Measurements from ENCODE around the gene DAPK2.
"Not testable (repeated sequence)": the region's sequence is repeated elsewhere in the genome, so short reads cannot be mapped to it uniquely, and the experiment has no call there.

The DAPK2 gene

DNA sequence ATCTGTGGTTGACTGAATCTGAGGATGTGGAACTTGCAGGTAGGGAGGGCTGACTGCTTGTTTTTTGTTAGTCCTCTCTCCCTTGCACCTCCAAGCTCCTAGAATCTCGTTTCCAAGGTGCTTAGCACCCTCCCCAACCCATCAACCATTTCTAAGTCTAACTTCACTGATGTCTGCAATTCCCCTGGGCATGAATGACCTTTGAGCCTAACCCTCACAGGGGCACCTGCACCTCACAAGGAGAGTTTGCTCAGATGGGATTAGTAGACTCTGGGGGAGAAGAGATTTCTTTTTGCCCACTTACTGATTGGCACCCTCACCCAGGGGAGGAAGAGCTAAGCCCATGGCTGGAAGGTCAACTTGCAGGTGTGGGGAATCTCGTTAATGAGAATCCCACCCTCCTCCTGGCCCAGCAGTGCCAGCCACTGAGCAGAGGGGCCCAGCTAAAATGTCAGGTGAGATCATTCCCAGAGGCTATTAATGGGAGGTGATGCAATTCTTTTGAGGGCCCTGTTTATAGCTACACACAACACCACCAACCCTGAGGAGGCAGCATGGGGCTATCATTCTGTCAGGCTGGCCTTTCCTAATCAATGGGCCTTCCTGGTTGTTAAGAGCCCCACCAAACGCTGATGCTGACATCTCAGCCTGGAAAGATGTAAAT, 130.9 kb downstream of the DAPK2 start:
- DNase-seq (ENCODE audit: low spot score) = no peak

DNA sequence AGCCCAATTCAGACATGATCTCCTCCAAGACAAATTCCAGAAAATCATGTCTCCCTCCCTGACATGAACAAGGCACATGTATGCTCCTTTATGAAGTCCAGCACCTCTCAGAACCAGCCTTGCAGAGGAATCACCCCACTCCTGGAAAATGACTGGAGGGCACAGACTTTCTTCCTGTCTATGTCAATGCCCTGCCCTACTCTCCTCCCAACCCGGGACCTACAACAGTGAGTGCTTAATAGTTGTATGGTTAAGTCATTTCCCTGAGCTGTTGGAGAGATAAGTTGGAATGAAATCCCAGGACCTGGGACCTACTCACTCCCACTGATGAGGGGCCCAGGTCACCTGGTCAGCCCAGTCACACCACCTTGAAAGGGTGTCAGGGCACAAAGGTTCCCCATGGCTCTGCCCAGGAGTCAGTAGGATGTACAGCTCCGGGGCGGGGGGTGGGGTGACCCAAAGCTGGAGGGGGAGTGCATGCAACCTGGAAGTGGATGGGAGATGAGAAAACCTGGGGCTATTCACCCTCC, 132.4 kb downstream of the DAPK2 start:
- no peak for DNase-seq (ENCODE audit: low spot score)

DNA sequence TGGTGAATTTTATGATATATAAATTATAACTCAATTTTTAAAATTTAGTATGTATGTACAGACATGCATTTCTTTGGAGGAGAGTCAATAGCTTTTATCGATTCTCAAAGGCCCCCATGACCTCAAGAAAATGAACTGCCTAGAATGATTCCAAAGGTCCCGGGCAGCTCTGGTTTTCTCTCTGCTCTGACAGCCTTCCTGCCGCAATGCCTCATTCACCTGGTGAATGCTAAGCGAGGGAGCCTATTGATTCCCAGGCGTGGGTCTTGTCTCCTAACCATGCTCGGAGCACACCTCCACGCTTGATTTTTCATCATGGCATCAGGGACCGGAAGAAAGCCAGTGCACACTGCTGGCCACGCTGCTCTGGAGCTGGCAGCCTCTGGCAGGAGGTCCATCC, 132.9 kb downstream of the DAPK2 start:
- no peak for DNase-seq (ENCODE audit: low spot score)

DNA sequence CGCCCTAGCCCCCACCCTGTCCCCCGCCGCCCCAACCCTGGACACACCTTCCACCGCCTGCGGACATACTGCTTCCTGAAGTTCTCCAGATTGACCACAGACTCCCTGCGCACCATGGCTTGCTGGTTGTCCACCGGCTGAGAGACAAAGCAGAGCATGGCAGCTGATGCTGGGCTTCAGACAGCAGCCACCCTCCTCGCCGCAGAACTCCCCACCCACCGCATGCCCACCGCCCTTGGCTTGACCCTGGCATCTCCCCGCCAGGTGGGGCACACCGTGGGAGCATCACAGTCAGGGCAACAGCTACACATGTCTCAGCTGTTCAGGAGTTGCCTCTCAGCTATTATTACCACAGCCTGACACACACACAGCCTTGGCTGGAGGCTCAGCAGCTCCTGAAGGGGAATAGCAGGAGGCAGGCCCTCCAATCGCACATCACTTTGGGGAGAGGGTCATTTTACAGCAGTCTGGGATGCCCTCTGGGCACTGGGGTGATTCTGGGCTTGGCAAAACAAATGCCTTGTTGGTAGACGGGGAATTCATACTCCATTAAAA, 134.1 kb downstream of the DAPK2 start:
- no peak for DNase-seq (ENCODE audit: low spot score)

DNA sequence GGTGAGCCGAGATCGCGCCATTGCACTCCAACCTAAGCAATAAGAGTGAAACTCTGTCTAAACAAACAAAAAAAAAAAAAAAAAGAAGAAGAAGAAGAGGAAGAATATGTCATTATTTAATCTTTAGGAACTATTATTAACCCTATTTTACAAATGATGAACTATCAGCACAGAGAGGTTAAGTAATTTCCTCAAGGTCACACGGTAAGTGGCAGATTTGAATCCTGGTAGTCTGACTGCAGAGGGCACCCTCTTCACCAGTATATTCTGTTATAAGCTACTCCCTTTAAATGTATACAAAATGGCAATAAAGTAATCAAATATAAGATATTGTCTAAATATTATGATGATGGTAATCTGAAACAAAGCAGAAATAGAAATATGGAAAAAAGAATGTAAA, 135.1 kb downstream of the DAPK2 start:
- no peak for DNase-seq (ENCODE audit: low spot score)

DNA sequence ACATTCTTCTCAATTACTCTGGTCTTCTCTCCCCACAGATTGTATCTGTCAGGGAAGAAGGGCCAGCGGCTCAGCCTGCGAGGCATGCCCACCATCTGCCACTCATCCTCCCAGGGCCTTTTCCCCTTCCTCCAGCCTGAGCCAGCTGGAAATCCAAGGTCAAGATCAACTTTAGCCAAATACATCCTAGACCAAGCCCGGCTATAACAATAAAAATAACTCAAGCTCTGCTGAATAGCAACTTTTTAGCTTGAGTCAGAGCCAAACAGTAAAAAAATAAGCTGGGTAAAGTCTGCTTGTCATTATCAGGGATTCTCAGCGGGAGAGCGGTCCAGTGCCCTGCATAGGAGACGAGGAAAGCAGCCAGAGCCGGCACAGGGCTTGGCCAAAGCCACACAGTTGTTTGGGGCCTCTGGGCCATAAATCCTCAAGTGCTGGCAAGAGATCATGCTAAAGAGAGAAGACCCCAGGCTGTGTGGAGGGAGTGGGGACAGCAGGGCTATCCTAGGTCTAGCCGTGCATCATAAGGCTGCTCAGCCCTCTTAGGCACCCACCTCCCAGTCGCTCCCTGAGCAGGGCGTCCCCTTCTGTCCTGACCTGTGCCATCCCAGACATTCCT, 136.4 kb downstream of the DAPK2 start:
- no peak for DNase-seq (ENCODE audit: low spot score)

DNA sequence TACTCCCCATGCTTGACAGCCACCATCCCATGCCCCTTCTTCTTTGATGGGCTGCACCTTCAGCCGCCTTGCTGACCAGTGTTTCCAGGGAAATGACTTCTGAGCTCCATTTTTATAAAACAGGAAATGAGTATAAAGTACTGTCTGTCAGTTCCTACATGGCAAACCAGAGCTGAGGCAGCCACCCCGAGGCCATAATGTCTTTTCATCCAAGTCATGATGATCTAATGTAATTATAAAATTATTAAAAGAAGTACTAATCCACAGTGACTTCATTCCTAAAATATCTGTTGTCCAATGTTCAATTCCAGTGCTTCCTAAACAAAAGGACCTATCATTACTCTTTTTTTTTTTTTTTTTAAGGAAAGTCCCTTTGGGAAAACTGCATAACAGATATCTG, 137.3 kb downstream of the DAPK2 start:
- no peak for DNase-seq (ENCODE audit: low spot score)

DNA sequence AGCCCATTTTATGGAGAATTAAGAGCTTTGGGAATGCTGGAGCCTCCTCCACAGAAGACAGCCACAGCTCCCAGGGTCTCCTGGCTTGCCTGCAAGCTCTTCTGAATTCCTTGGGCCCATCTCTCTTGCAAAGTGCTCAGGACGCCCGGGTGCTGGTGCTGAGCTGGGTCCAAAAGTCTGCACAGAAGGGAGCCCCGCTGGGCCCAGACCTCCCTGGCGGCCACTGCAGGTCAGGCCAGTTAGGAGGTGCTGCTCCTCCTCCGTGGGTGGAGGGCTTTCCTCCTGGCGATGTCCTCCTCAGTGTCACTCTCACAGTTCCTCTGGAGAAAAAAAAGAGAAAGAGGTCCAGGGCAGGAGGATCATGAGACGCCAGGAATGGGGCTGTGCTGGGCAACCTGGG, 138.0 kb downstream of the DAPK2 start:
- DNase-seq (ENCODE audit: low spot score) = no peak

DNA sequence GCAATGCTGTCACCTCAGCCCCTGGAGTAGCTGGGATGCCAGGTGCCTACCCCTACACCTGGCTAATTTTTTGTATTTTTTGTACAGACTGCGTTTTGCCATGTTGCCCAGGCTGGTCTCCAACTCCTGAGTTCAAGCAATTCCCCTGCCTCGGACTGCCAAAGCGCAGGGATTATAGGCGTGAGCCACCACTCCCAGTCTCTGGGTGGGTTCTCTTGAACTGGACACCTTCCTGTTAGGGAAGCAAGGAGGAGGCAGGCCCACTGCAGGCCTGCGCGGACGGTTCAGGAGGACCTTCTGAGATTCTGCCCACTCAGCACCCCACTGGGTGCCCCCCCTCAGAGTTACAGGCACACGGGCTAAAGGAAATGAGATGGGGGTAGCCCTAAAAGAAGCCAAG, 138.8 kb downstream of the DAPK2 start:
- DNase-seq (ENCODE audit: low spot score) = no peak

DNA sequence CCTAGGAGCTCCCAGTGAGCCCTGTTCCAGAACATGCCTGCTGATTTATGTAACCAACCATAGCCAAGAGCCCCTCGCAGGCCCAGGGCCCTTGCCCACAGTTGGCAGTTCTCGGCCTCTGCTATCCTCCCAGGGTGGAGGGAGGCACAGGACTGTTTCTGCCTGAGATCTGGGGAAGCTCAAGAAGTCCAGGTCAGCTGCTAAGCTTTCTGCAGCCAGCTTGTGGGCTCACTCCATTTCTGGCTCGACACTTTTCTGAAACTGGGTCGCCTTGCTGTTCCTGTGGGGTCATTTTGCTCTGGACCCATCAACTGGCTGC, 140.1 kb downstream of the DAPK2 start:
- no peak for DNase-seq (ENCODE audit: low spot score)

DNA sequence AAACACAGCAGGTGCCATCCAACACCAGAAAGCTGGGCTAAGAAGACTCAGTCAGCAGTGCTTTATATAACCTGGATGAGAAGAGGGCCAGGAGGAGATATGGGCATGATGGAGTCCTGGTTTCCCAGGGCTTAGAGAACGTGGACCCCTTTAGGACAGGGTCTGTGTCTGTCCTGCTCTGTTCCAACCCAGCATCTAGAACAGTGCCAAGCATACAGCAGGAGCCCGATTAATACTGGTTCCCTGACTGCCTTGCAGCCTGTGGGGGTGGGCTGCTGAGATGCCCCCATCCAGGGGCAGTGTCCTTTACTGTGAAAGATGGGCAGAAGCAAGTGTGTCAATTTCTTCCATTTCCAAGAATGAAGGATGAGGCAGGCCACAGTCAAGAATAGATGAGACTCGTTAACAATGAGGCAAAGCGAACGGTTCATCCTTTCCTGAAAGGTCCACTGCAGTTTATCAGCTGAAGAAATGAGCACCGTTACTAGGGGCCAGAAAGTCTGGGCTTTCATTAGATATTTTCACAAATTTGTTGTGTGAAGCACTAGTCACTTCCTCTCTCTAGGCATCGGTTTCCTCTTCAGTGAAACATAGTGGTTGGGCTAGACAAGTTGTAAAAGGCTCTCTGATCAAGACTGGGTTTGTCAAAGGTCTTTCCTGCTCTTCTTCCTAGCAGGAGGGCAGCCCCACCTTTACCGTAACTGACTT, 140.6 kb downstream of the DAPK2 start:
- DNase-seq (ENCODE audit: low spot score) = no peak

DNA sequence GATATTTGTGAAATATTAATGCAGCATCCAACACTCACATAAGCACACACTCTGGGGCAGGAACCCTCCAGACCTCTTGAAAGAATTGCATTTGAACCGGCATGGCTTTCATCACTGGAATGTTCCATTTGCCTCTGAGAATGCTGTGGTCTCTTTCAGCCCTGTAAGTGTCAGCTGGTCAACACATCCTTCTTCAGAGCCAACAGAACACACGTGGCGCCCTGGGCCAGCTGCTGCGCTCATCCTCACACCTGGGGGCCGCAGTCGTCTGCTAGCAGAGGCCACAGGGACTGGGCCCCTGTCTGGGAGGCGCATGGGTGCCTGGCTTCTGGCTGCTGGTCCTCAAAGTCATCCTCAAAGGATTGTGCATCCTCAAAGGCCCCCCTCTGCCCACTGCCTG, 141.2 kb downstream of the DAPK2 start:
- no peak for DNase-seq (ENCODE audit: low spot score)

DNA sequence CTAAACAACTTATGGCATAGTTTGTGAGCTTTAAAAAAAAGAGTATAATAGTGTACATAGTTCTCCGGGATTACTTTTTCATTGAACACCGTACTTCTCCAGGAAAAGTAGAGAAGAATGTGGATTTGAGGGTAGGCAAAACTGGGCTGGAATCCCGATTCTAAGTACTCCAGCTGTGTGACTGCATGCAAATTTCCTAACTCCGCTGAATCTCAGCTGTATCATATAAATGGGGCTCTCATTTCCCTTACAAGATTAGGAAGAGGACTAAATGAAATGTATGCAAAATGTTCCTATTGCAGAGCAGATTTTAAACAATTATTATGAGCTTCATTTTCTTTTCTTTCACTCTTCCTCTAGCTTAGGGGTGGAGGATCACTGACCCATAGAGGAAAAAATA, 142.2 kb downstream of the DAPK2 start:
- no peak for DNase-seq (ENCODE audit: low spot score)

DNA sequence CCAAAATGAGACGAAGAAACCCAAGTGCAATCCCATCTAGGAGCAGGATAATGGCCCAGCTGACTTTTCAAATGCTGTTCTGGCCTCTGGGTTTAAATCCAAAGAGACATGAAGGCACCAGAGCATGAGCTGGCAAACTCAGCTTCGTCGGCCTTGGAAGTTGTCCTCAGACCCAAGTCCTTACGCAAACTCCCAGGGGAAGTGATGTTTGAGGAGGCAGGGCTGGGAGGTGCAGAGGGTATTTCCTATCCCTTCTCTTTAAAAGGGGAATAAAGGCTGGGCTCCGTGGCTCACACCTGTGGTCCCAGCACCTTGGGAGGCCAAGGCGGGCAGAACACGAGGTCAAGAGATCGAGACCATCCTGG, 143.6 kb downstream of the DAPK2 start:
- DNase-seq (ENCODE audit: low spot score) = no peak

DNA sequence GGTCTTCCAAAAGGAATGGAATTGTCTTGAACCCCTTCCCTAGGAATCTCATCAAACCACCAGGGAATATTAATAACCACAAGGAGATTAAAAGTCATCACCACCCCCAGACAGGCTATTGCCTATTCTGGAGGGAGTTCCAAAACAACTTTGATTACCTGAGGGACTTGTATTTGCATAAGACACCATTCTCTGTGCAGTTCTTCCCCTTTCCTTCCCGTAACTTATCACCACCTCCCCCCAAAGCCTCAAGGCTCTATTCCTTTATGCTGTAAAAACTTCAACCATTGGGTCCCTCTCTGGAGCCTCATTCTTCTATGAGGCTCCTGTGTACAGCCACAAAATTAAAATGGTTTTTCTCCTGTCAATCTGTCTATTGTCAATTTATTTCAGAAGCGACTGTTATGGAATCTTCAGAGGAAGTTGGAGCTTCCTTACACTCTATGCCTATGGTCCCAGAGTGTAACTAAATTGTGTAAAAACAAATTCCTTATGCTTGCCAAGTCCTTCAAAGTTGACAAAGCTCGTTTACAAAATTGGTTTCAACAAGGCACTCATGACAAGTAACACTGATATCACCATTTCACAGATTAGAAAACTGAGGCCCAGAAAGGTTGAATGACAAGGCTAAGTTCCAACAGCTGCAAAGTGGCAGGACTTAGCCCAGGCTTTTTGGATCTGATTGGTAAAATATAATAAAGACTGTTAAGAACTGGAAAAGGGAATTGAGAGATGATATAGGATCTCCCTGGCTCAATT, 144.2 kb downstream of the DAPK2 start:
- DNase-seq (ENCODE audit: low spot score) = no peak

DNA sequence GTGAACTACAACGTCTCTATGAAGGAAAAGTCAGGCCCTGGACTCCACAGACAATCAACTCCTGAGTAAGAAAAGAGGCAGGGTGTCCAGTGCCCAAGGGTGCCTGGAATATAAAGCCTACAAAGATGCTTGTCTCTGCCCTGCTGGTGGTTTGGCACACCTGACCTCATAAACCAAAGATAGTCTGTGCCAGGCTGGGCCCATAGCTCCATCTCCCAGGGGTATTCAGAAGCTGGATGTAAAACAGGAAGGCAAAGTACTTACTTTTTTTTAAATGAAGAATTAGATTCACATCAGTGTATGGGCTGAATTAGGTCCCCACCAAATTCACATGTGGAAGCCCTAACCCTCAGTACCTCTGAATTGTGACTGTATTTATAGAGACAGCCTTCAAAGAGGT, 146.0 kb downstream of the DAPK2 start:
- DNase-seq (ENCODE audit: low spot score) = no peak

DNA sequence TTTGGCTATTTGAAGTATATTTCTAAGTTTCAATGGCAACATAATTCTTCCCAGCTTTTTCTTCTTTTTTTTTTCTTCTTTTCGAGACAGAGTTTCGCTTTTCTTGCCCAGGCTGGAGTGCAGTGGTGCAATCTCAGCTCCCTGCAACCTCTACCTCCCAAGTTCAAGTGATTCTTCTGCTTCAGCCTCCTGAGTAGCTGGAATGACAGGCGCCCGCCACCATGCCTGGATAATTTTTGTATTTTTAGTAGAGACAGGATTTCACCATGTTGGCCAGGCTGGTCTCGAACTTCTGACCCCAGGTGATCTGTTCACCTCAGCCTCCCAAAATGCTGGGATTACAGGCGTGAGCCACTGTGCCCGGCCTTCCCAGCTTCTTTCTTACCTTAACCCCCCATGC, 146.7 kb downstream of the DAPK2 start:
- not testable (repeated sequence) for DNase-seq (ENCODE audit: low spot score)

DNA sequence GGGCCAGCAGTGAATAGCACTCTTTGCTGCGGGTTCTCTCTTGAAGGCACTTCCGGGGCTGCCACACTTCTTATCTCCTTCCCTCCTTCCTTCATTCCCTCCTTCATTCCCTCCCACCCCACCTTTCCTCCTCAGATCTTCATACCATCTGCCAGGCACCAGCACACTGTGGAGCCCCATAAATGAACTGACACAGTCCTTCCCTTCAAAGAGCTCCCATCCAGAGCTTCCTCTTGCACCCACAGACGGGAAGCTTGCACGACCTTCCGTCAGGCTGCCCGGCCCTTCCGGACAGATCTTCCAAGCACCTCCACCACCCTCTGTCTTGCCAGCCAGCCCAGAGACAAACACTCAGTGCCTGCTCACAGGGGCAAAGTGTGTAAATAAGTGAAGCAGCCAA, 147.1 kb downstream of the DAPK2 start:
- no peak for DNase-seq (ENCODE audit: low spot score)

DNA sequence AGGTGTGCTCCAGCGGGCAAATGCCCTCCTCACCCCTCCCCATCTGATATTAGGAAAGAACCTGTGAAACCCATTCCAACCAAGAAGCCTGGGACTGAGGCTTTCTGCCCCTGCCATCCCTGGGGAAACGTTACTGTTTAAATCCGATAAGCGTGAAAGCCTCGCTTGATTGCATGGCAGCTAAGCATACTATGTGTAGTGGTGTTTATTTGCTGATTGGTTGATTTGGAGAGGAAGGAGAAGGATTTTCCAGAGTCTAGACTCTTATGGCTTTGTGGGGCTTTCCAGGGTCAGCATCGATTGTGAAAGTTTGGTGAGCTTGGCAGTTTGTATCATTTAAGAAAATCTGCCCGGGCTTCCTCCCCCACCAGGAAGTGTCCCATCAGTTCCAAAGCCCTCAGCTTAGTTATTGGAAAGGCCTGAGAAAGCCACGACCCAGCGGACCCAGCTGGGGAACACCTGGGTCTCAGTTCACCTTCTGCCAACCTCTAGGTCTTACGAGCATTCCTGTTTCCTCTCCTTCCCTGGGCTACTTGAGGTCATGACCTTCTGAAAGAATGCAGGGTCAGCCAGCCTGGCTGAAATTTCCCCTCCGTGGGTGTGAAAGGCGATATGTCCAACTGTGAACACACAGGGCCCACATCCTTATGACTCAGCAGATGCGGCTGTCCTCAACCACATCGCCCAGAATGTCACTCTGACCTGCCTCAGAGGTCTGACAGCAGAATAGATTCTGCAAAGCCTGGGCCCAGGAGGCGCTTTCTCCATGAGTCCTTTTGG, 149.8 kb downstream of the DAPK2 start:
- DNase-seq (ENCODE audit: low spot score) = no peak

DNA sequence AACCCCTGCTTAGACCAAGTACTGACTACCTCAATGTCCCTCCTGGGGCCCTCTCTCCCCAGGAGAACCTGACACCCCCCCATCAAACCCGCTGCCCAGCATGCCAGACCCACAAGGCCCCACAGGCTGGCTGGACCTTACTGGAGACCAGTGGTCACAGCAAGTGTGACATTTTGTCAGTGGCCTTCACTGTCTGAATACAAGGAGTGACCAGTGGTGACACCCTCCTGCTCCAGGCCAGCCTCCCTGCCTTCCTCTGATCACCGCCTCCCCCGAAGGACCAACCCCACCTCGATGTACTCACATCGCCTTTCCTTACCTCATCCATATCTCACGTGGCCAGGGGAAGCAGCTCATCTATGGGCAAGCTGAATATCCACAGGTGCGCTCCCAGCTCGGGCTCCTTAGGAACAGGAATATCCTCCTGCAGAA, 150.5 kb downstream of the DAPK2 start:
- DNase-seq (ENCODE audit: low spot score) = no peak

DNA sequence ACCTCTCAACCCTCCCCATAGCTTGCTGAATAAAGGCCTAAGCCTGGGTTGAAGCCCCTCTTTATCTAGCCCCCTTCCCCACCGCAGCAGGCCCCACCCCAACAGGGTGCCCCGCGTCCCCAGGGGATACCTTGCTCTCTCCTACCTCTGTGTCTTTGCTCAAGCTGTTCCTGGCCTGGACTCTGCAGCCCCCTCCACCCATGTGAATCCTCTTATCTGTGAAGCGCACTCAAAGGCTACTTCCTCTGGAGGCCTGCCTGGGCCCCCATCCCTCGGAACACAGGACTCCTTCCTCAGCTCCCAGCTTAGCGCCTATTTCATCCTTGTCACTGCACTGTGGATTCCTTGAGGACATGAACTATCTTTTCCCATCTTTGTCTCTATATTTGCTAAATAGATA, 151.1 kb downstream of the DAPK2 start:
- no peak for DNase-seq (ENCODE audit: low spot score)

DNA sequence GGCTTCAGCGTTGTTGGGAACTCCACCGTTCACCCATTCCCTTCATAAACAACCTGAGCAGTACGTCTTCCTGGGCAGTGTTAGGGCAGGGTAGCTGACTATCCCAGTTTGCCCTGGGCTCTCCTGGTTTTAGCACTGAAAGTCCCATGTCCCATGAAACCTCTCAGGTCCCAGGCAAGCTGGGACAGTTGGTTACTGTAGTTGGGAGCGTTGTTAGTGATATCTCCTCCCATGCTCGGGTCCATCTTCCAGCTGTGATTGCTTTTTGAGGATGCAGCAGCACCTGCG, 151.7 kb downstream of the DAPK2 start:
- DNase-seq (ENCODE audit: low spot score) = no peak

Data from NAMALWA (cell line).